ENCODE data around the gene SPATS1.
"Not testable (repeated sequence)": the region's sequence is repeated elsewhere in the genome, so short reads cannot be mapped to it uniquely, and the experiment has no call there.

The SPATS1 gene

GRCh38 chr6:44349904-44350649 lies 7.6 kb downstream of the SPATS1 start:
- DNase-seq: no peak

GRCh38 chr6:44350650-44350994 lies 8.2 kb downstream of the SPATS1 start:
- not testable (repeated sequence) for DNase-seq

- no peak for DNase-seq
These were observed 9.8 kb downstream of the SPATS1 start for GRCh38 chr6:44352259-44352658.

GRCh38 chr6:44353336-44353735 lies 10.9 kb downstream of the SPATS1 start:
- DNase-seq: no peak

- DNase-seq: no peak
These were observed 13.2 kb downstream of the SPATS1 start for GRCh38 chr6:44355640-44356039.

GRCh38 chr6:44356487-44356886 lies 14.0 kb downstream of the SPATS1 start:
- no peak for DNase-seq

GRCh38 chr6:44359973-44360372 lies 17.5 kb downstream of the SPATS1 start:
- no peak for DNase-seq

GRCh38 chr6:44361947-44362346 lies 19.5 kb downstream of the SPATS1 start:
- DNase-seq: no peak

GRCh38 chr6:44363377-44363926 lies 21.0 kb downstream of the SPATS1 start:
- no peak for DNase-seq

- no peak for DNase-seq
These were observed 24.3 kb downstream of the SPATS1 start for GRCh38 chr6:44366781-44367180.

GRCh38 chr6:44367681-44368080 lies 25.2 kb downstream of the SPATS1 start:
- no peak for DNase-seq

- DNase-seq: no peak
These were observed 30.6 kb downstream of the SPATS1 start for GRCh38 chr6:44373051-44373450.

- no peak for DNase-seq
These were observed 31.3 kb downstream of the SPATS1 start for GRCh38 chr6:44373787-44374186.

- DNase-seq: no peak
These were observed 32.6 kb downstream of the SPATS1 start for GRCh38 chr6:44375071-44375470.

- no peak for DNase-seq
These were observed 35.0 kb downstream of the SPATS1 start for GRCh38 chr6:44377484-44377883.

GRCh38 chr6:44377971-44378370 lies 35.5 kb downstream of the SPATS1 start:
- DNase-seq: no peak

- peak; percentile 23 for DNase-seq
These were observed 39.3 kb downstream of the SPATS1 start for GRCh38 chr6:44381739-44382138.

- no peak for DNase-seq
These were observed 44.0 kb downstream of the SPATS1 start for GRCh38 chr6:44386364-44386928.

GRCh38 chr6:44386929-44387345 lies 44.5 kb downstream of the SPATS1 start:
- no peak for DNase-seq

- peak; percentile 97 for DNase-seq
These were observed 45.1 kb downstream of the SPATS1 start, which contains the start of gene CDC5L for GRCh38 chr6:44387346-44388134. TSS of gene CDC5L (plus strand) at chr6:44387706. CDS start at chr6:44387824, 118 bp downstream.

GRCh38 chr6:44388135-44388487 lies 45.7 kb downstream of the SPATS1 start:
- peak; percentile 26 for DNase-seq

- no peak for DNase-seq
These were observed 46.4 kb downstream of the SPATS1 start for GRCh38 chr6:44388887-44389286.

- no peak for DNase-seq
These were observed 47.8 kb downstream of the SPATS1 start for GRCh38 chr6:44390158-44390683.

Data from RPMI8226 (cell line).